ENCODE measurements around the gene DNAL1.

DNA sequence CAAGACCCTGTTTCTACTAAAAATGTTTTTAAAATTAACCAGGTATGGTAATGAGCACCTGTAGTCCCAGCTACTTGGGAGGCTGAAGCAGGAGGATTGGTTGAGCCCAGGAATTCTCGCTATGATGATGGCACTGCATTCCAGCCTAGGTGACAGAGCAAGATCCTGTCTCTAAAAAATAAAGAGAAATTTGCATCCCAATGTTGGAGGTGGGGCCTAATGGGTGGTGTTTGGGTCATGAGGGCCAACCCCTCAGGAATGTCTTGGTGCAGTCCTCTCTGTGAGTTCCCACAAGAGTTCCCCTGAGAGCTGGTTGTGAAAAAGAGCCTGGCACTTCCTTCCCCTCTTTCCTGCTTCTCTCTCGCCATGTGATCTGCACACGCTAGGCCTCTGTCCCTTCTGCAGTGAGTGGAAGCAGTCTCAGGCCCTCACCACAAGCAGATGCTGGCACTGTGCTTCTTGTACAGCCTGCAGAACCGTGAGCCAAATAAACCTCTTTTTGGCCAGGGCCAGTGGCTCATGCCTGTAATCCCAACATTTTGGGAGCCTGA lies 21.2 kb upstream of the DNAL1 start:
- no peak for TF ChIP-seq POLR2A (IDR thresholded peaks at IDR 0.05)
- TF ChIP-seq, protein P1, sequence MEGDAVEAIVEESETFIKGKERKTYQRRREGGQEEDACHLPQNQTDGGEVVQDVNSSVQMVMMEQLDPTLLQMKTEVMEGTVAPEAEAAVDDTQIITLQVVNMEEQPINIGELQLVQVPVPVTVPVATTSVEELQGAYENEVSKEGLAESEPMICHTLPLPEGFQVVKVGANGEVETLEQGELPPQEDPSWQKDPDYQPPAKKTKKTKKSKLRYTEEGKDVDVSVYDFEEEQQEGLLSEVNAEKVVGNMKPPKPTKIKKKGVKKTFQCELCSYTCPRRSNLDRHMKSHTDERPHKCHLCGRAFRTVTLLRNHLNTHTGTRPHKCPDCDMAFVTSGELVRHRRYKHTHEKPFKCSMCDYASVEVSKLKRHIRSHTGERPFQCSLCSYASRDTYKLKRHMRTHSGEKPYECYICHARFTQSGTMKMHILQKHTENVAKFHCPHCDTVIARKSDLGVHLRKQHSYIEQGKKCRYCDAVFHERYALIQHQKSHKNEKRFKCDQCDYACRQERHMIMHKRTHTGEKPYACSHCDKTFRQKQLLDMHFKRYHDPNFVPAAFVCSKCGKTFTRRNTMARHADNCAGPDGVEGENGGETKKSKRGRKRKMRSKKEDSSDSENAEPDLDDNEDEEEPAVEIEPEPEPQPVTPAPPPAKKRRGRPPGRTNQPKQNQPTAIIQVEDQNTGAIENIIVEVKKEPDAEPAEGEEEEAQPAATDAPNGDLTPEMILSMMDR (IDR thresholded peaks at IDR 0.05), result no peak
